NB4 (cell line): ENCODE measurements around the gene HHIPL1.

Source experiments
- POLR2A ChIP-seq: IDR thresholded peaks from 2 replicates; pipeline ENCODE4 v1.6.1; 2011; ENCODE audit warnings: mild to moderate bottlenecking; ENCODE audit not compliant: insufficient read length; ENCODE audit errors: extremely low read depth
- TF ChIP-seq, protein P1 (sequence below): IDR thresholded peaks from one replicate; pipeline ENCODE4 v1.5.1; 2012; ENCODE audit warnings: low read depth, low read length

DNA sequence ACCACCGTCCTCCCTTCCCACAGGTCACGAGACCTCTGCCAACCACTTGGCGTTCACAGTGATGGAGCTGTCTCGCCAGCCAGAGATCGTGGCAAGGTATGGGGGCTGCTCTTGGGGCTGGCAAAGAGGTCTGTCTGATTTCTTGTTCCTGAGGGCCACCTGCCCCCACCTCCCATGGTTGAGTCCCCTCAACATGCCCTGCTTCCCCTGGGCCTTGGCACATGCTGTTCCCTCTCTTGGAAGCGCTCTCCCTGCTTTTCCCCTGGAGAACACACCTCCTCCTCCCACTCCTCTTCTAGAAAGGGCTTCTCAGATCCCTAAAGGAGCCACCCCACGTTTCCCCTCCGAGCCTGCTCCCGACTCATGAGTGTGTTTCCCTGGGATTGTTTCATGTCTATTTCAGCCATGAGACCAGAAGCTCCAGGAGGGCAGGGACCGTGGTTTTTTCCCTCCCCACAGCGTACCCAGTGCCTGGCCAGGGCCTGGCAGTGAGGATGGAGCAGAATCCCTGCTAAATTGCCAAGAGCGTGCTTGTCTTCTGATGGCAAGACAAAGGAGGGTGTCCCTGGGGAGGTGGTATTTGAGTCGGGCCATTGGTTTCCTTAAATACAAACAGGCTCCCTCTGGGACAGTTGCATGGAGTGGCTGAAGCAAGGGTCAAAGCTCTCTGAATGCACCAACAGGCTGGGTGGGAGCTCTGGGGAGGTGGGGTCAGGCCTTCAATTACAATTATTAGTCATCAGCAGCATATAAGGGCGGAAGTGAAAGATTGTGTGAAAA, 73.3 kb downstream of the HHIPL1 start:
- TF ChIP-seq POLR2A, result no peak
- TF ChIP-seq, protein P1, sequence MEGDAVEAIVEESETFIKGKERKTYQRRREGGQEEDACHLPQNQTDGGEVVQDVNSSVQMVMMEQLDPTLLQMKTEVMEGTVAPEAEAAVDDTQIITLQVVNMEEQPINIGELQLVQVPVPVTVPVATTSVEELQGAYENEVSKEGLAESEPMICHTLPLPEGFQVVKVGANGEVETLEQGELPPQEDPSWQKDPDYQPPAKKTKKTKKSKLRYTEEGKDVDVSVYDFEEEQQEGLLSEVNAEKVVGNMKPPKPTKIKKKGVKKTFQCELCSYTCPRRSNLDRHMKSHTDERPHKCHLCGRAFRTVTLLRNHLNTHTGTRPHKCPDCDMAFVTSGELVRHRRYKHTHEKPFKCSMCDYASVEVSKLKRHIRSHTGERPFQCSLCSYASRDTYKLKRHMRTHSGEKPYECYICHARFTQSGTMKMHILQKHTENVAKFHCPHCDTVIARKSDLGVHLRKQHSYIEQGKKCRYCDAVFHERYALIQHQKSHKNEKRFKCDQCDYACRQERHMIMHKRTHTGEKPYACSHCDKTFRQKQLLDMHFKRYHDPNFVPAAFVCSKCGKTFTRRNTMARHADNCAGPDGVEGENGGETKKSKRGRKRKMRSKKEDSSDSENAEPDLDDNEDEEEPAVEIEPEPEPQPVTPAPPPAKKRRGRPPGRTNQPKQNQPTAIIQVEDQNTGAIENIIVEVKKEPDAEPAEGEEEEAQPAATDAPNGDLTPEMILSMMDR, result no peak
